ENCODE measurements around the gene TRIM71. TPM values are rescaled to one million over a fixed set of nuclear protein-coding genes. Genes with fewer than 3 reads are reported as not detected.

Gene TRIM71
- total RNA-seq, 2 donors from 2014 or later = 0.03 TPM; not detected in 1

DNA sequence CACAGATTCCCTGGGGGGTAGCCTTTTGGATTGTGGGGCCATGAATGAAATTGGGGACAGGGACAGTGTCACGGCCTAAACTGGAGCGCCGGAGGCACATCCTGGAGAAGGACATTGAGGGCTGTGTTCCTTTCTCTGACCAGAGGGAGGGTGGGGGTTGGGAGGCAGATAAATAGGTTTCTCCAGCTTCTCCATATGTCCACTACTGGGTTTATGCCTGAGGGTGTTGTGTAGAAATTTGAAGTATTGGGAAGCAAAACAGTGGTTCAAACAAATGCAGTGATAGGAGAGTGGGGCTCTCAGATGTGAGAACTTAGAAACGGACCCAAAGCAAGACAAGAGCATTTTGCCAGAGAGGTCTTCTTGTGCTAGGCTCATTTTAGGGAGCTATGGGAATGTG lies 34.3 kb downstream of the TRIM71 start:
- H3K27ac Mint-ChIP-seq = no peak overlapping the region

DNA sequence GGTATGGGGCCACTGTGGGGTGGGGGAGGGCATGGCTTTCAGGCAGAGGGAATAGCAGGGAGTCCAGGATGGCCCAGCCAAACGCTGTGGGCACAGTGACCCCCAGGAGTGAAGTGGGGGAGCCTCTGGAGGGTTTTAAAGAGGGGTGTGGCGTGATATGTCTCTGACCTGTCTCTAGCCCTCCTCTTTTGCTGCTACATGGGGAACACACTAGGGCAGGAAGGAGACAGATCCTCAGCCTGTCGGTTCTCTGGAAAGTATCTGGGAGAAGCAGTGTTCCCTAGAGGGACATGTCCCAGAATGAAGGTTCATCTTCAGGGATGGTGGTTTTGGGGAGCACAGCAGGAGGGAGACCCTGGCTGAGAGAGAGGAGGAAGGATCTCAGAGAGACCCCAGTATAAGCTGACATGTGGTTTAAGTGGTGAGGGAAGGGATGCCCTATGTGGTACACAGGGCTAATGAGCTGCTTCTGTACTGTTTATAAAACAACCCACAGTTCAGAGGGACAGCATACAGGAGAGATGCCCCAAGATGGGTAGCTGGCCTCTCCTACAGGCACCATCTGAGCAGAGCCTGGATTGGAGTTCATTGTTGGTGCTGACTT lies 37.7 kb downstream of the TRIM71 start:
- no peak overlapping the region for H3K27ac Mint-ChIP-seq
- H3K4me3 Mint-ChIP-seq = no peak overlapping the region
- ATAC-seq = no peak
- H3K9me3 ChIP-seq (ENCODE audit: control insufficient read depth, low read length, poor library complexity, severe bottlenecking) = no peaks in the 10 kb centered on the region
- peaks cover 2% of the 10 kb centered on the region for H3K4me1 Mint-ChIP-seq
- H3K36me3 Mint-ChIP-seq (ENCODE audit: low read depth) = peaks cover 4% of the 10 kb centered on the region
- H3K27me3 Mint-ChIP-seq = peaks cover 41% of the 10 kb centered on the region
- DNase-seq = no peak

More for the DNA sequence above, 34.3 kb downstream of the TRIM71 start:
- Mint-ChIP-seq H3K4me3 (no peak overlapping the region), H3K36me3 (ENCODE audit: low read depth) (peaks cover 4% of the 10 kb centered on the region), H3K4me1 (peaks cover 4% of the 10 kb centered on the region), H3K27me3 (peaks cover 42% of the 10 kb centered on the region)
- DNase-seq (no peak), ATAC-seq (no peak)
- no peaks in the 10 kb centered on the region for H3K9me3 ChIP-seq (ENCODE audit: control insufficient read depth, low read length, poor library complexity, severe bottlenecking)

DNA sequence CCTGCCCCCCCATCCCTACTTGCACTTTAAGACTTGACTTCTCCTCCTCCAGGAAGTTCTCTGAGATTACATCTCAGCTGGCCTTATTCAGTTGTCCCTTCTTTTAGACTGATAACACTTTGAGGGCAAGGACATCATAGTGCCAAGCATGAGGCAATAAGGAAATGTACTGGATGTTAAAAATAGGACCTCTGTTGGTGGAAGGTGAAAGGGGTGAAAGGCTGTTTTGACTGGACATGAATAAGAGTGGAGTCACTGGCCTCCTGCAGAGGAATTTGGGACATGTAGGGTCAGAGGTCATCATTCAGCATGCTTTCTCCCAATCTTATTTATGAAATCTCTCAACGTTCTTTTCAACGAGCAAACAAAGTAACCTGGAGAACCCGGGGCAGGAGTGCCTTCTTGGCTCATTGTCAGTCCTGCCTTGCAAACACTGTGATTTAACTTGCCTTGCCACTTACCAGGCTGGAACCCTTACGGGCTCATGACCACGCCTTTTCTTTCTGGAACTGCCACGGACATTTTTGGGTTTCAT lies 38.6 kb downstream of the TRIM71 start:
- Mint-ChIP-seq H3K27ac (no peak overlapping the region), H3K36me3 (ENCODE audit: low read depth) (peaks cover 4% of the 10 kb centered on the region), H3K4me3 (no peak overlapping the region), H3K27me3 (peaks cover 39% of the 10 kb centered on the region), H3K4me1 (peaks cover 2% of the 10 kb centered on the region)
- DNase-seq (no peak), ATAC-seq (no peak)
- H3K9me3 ChIP-seq (ENCODE audit: control insufficient read depth, low read length, poor library complexity, severe bottlenecking) = no peaks in the 10 kb centered on the region

DNA sequence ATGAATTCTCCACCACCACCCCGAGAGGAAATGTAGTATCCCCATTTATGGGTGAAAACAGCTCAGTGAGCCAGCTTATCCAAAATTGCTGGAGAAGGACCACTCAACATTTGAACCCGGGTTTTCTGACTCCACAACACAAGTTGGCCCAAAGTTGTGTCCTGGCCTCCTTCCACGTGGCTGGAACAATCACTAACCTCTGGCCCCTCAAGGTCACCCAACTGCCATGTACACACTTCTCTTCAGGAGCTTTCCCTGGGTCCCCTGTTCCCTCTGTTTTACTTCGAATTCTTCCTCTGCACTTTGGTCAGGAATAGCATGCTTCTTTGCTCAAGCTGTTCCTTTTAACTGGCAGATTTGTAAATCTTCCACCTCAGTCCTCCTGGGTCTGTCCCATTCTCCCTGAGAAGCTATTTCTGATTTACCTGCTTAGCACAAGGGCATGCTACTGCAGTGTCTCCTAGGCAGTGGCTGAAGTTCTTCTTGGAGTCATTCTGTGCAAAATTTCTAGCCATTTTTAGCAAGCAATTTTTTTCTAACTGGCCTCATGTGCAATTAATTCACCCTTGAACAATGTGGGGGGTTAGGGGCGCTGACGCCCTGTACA lies 39.2 kb downstream of the TRIM71 start:
- H3K4me3 Mint-ChIP-seq = no peak overlapping the region
- ATAC-seq (no peak), DNase-seq (no peak)
- peaks cover 4% of the 10 kb centered on the region for H3K36me3 Mint-ChIP-seq (ENCODE audit: low read depth)
- no peak overlapping the region for H3K27ac Mint-ChIP-seq
- peaks cover 33% of the 10 kb centered on the region for H3K27me3 Mint-ChIP-seq
- peaks cover 2% of the 10 kb centered on the region for H3K4me1 Mint-ChIP-seq
- H3K9me3 ChIP-seq (ENCODE audit: control insufficient read depth, low read length, poor library complexity, severe bottlenecking) = no peaks in the 10 kb centered on the region

DNA sequence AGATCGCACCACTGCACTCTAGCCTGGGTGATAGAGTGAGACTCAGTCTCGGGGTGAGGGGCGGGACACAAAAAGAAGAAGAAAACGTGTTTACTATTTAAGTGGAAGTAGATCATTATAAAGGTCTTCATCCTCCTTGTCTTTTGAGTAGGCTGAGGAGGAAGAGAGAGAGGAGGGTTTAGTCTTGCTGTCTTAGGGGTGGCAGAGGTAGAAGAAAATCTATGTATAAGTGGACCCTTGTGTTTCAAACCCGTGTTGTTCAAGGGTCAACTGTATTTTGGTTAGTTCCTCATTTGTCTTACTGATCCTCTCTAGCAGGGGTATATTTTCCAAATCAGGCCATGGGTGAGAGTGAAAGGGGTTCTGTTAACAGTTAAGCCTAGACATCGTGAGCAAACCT lies 40.1 kb downstream of the TRIM71 start:
- peaks cover 33% of the 10 kb centered on the region for H3K27me3 Mint-ChIP-seq
- no peaks in the 10 kb centered on the region for H3K9me3 ChIP-seq (ENCODE audit: control insufficient read depth, low read length, poor library complexity, severe bottlenecking)
- no peak overlapping the region for H3K27ac Mint-ChIP-seq
- peaks cover 4% of the 10 kb centered on the region for H3K36me3 Mint-ChIP-seq (ENCODE audit: low read depth)
- no peak overlapping the region for H3K4me3 Mint-ChIP-seq
- DNase-seq (no peak), ATAC-seq (no peak)
- peaks cover 2% of the 10 kb centered on the region for H3K4me1 Mint-ChIP-seq

DNA sequence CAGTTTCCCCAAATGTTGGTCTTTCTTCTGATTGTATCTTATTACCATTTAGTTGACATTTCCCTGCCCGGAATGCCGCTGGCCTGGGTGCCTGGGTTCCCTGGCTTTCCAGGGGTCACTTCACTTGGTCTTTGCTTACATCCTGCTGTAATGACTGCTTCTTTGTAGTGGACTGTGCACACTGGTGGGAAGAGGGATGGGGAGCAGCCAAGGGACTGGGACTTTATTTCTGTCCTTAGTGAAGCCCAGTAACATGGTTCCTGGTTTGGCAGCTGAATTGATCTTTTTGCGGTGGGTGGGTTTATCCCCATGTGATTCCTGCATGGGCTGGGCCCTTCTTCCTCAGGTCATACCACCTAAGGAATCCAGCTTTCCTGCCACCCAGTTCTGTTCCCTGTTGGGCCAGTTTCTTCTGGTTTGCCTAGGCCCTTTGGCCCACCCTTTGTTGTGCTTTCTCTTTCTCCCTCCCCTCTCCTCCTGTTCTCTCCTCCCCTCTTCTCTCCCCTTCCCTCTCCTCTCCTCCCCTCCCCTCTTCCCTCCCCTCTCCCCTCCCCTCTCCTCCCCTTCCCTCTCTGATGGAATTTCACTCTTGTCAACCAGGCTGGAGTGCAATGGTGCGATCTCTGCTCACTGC lies 41.9 kb downstream of the TRIM71 start:
- ATAC-seq (no peak), DNase-seq (no peak)
- H3K4me1 Mint-ChIP-seq = no peaks in the 10 kb centered on the region
- H3K4me3 Mint-ChIP-seq = no peak overlapping the region
- H3K36me3 Mint-ChIP-seq (ENCODE audit: low read depth) = peaks cover 2% of the 10 kb centered on the region
- H3K27me3 Mint-ChIP-seq = peaks cover 27% of the 10 kb centered on the region
- no peaks in the 10 kb centered on the region for H3K9me3 ChIP-seq (ENCODE audit: control insufficient read depth, low read length, poor library complexity, severe bottlenecking)
- no peak overlapping the region for H3K27ac Mint-ChIP-seq

DNA sequence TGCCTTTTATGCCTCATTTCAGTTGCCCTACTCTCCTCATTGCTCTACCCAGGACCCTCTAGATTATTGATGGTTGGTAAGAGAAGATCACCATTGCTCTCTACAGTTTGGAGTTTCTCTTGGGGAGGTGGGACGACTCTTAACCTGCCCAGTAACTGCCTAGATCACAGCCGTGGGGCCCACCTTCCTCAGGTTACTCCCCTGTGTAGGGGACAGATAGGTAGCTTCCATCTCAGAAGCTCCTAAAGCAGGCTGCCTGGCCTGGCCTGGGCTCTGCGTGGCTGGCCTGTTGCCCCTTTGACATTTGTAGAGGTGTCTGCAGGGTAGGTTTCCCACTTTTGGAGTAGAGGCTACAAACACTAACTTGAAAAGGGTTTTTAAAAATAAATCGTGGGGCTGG lies 42.7 kb downstream of the TRIM71 start:
- Mint-ChIP-seq H3K27ac (no peak overlapping the region), H3K36me3 (ENCODE audit: low read depth) (no peaks in the 10 kb centered on the region), H3K27me3 (peaks cover 23% of the 10 kb centered on the region), H3K4me1 (no peaks in the 10 kb centered on the region), H3K4me3 (no peak overlapping the region)
- H3K9me3 ChIP-seq (ENCODE audit: control insufficient read depth, low read length, poor library complexity, severe bottlenecking) = no peaks in the 10 kb centered on the region
- DNase-seq = no peak
- no peak for ATAC-seq

DNA sequence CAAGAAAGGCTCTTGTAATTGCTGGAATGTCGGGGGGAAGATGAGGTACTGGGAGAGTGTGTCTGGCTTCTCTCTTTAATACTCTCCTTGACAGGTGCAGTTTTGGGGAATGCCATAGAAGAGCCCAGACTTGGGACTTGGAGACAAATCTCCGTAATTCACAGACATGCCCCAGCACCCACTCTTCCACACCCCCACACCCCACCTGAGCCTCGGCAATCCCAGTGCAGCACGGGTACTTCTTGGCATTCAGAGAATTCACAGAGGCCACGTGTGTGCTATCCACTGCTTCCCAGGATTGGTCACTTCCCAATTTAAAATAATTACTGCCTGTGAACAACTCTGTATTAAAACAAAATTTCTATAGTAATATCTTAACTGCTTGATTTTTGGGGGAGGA lies 43.9 kb downstream of the TRIM71 start:
- Mint-ChIP-seq H3K27me3 (peaks cover 25% of the 10 kb centered on the region), H3K4me1 (peaks cover 5% of the 10 kb centered on the region), H3K27ac (no peak overlapping the region), H3K4me3 (no peak overlapping the region), H3K36me3 (ENCODE audit: low read depth) (no peaks in the 10 kb centered on the region)
- no peaks in the 10 kb centered on the region for H3K9me3 ChIP-seq (ENCODE audit: control insufficient read depth, low read length, poor library complexity, severe bottlenecking)
- DNase-seq (no peak), ATAC-seq (no peak)

DNA sequence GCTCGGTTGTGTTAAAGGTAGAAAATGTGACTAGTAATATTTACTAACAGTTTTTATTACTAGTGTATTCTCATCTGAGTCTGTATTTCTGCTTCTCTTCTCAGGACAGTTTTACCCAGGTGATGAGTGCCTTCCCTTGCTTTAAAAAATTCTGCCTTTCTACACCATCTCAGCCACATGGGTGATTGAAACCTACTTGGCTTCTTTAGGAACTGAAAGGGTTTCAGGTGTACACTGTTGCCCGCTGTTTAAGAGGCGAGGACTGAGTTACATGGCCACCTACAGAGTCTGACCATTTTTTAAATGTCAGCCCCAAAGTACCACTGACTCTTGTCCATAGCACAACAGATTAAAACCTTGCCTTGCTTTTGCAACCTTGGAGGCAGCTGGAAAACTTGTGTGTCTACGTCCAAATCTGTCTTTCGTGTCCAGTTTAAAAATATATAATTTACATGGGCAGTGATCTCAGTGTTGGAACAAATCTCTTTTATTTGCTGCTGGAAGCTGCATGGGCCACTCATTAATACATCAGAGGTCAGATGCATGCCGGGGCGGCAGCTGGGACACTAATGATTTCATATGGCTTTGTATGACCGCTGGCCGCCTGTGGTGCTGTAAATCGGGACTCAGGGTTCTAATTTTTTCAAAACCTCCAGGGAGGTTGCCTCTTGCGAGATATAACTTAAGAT lies 44.6 kb downstream of the TRIM71 start:
- H3K9me3 ChIP-seq (ENCODE audit: control insufficient read depth, low read length, poor library complexity, severe bottlenecking) = no peaks in the 10 kb centered on the region
- Mint-ChIP-seq H3K36me3 (ENCODE audit: low read depth) (no peaks in the 10 kb centered on the region), H3K4me1 (peaks cover 5% of the 10 kb centered on the region), H3K27me3 (peaks cover 19% of the 10 kb centered on the region), H3K27ac (no peak overlapping the region), H3K4me3 (no peak overlapping the region)
- DNase-seq = no peak
- ATAC-seq = no peak

DNA sequence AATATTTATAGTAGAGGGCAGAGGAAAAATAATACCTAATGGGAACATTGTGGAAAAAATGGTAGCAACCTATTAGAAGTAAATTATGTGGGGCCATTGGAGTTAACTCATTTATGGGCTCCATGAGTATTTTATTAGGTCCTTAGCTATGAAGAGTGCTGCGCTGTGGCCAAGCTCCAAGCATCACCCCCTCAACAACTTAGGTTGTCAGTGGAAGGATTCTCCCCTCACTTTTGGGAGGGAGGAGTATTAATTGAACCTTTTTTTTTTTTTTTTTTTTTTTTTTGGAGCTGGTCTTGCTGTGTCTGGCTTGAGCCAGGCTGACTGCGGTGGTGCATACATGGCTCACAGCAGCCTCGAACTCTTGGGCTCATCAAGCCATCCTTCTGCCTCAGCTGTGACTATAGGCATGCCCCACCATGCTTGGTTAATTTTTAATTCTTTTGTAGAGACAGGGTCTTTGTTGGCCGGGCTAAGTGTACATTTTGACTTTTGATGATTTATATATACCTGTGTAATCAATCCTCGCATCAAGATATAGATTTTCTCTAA lies 45.2 kb downstream of the TRIM71 start:
- H3K27me3 Mint-ChIP-seq = peaks cover 19% of the 10 kb centered on the region
- H3K4me3 Mint-ChIP-seq = no peak overlapping the region
- ATAC-seq = no peak
- H3K4me1 Mint-ChIP-seq = peaks cover 5% of the 10 kb centered on the region
- no peak overlapping the region for H3K27ac Mint-ChIP-seq
- no peaks in the 10 kb centered on the region for H3K9me3 ChIP-seq (ENCODE audit: control insufficient read depth, low read length, poor library complexity, severe bottlenecking)
- no peak for DNase-seq
- no peaks in the 10 kb centered on the region for H3K36me3 Mint-ChIP-seq (ENCODE audit: low read depth)

DNA sequence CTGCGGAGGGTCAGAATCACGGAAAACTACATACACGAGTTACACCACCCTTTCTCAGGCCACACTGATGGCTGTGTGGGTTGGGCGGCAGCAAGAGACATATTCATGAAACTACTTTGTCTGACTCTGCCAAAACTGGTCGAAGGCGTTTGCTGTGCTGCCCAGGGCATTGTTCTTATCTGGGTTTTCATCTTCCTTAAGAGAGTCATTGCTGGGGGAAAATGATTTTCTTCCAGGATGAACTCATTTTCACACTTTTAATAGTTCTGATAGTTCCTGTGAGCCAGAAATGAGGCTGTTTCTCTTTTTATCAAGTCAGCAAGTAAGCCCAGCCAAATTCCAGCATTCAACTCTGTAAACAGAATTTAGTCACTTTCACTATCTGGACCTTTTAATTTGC lies 47.6 kb downstream of the TRIM71 start:
- Mint-ChIP-seq H3K4me1 (peaks cover 5% of the 10 kb centered on the region), H3K4me3 (no peak overlapping the region), H3K27ac (no peak overlapping the region), H3K36me3 (ENCODE audit: low read depth) (no peaks in the 10 kb centered on the region), H3K27me3 (peaks cover 13% of the 10 kb centered on the region)
- H3K9me3 ChIP-seq (ENCODE audit: control insufficient read depth, low read length, poor library complexity, severe bottlenecking) = no peaks in the 10 kb centered on the region
- ATAC-seq (no peak), DNase-seq (no peak)

DNA sequence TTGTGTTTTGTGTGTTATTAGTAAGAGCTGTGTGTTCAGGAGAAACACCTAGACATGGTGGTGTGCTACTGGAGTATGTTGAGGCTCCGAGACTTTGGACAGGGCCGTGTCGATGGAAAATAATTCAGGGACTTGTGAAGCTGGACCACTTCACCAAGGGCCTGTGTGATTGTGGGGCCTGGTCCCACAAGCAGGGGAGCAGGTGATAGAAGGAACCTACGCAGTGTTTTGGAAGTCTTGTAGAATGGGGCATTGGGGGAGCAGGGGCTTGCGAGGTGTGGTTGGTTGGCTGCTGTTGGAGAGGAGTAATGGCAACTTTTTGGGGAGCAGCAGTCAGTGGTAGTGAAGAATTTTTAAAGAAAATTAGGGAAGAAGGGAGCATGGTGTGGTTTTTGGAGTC lies 48.7 kb downstream of the TRIM71 start:
- H3K9me3 ChIP-seq (ENCODE audit: control insufficient read depth, low read length, poor library complexity, severe bottlenecking) = no peaks in the 10 kb centered on the region
- H3K27ac Mint-ChIP-seq = no peak overlapping the region
- H3K4me3 Mint-ChIP-seq = no peak overlapping the region
- H3K27me3 Mint-ChIP-seq = peaks cover 19% of the 10 kb centered on the region
- H3K4me1 Mint-ChIP-seq = peaks cover 5% of the 10 kb centered on the region
- ATAC-seq = no peak
- no peaks in the 10 kb centered on the region for H3K36me3 Mint-ChIP-seq (ENCODE audit: low read depth)
- DNase-seq = no peak

DNA sequence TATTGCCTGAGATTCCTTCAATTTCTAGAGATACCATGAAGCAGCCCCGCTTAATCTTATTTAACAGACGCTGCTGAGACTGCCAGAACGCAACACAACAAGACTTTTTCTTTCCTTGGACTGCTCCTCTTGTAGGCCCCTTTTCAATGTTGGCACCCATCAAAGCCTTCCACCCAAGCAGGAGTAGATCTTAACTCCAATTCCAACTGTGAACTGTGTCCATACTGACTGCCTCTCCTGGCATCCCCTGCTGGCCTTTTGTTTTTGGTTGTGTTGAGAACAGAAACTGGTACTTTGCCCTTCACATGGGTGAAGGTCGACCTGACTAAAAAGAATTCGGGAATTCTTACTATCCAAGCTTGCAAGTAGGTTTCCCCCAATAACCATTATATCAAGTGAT lies 50.2 kb downstream of the TRIM71 start:
- Mint-ChIP-seq H3K4me3 (no peak overlapping the region), H3K27me3 (peaks cover 19% of the 10 kb centered on the region), H3K36me3 (ENCODE audit: low read depth) (no peaks in the 10 kb centered on the region), H3K4me1 (peaks cover 5% of the 10 kb centered on the region), H3K27ac (no peak overlapping the region)
- ATAC-seq (no peak), DNase-seq (no peak)
- H3K9me3 ChIP-seq (ENCODE audit: control insufficient read depth, low read length, poor library complexity, severe bottlenecking) = no peaks in the 10 kb centered on the region

Measured in T-helper 17 cell (primary cell).